Panc1 (cell line): ENCODE results near the gene NSL1. TPM values are rescaled to one million over a fixed set of nuclear protein-coding genes. Genes with fewer than 3 reads are reported as not detected.

Experiments used
- ATAC-seq: fragments of 200-7000 bp; cut with Tn5 transposase; 2 replicates; pipeline ENCODE4 v1.9.1; 2020; ENCODE audit warnings: mild to moderate bottlenecking, moderate library complexity
- BruUV-seq: library from RNA; stranded (reverse); fragments of 400-500 nt; replicated peaks from 2 replicates; lab custom pipeline; 2021; lab: Mats Ljungman, UMichigan
- CTCF ChIA-PET: fragments of 300-600 bp; sonication (Branson Sonifier 250); formaldehyde crosslinking; loops from one replicate; lab custom pipeline; 2022; ENCODE audit warnings: antibody characterized with exemption; lab: Charles Lee
- POLR2A ChIA-PET: fragments of 300-600 bp; sonication (Branson Sonifier 250); formaldehyde crosslinking; loops from one replicate; lab custom pipeline; 2022; ENCODE audit warnings: antibody characterized with exemption; lab: Charles Lee
- DNase-seq: peaks from one replicate; pipeline ENCODE4 v3.0.0-alpha.2; 2010; ENCODE audit warnings: low read depth, low spot score
- H3K27ac ChIP-seq: 2 replicates; pipeline ENCODE4 v1.5.1; 2011; ENCODE audit warnings: mild to moderate bottlenecking, low read length, inconsistent platforms
- H3K27me3 ChIP-seq: fragments of 200-500 bp; sonication (Bioruptor generic); 2 replicates; pipeline ENCODE4 v1.6.0; 2014; ENCODE audit warnings: low read length, inconsistent platforms; ENCODE audit not compliant: control insufficient read depth, insufficient read depth
- H3K36me3 ChIP-seq: fragments of 200-500 bp; sonication (Bioruptor generic); 2 replicates; pipeline ENCODE4 v1.5.1; 2014; ENCODE audit warnings: inconsistent platforms, mild to moderate bottlenecking, low read length, moderate library complexity; ENCODE audit not compliant: control insufficient read depth, insufficient read depth
- H3K4me1 ChIP-seq: 2 replicates; pipeline ENCODE4 v1.5.1; 2011; ENCODE audit warnings: inconsistent platforms, mild to moderate bottlenecking, low read length, moderate library complexity; ENCODE audit not compliant: control insufficient read depth, insufficient read depth
- H3K4me3 ChIP-seq, 2 experiments: 2 replicates each; pipeline ENCODE4 v1.5.1; 2011 to 2012; ENCODE audit warnings: low read depth in 2 of 2, low read length in 2 of 2, mild to moderate bottlenecking in 2 of 2, inconsistent platforms in 1 of 2, moderate library complexity in 1 of 2
- H3K9me3 ChIP-seq: fragments of 200-500 bp; sonication (Bioruptor generic); 2 replicates; pipeline ENCODE4 v1.5.1; 2014; ENCODE audit warnings: low read depth, mild to moderate bottlenecking, inconsistent platforms, low read length, moderate library complexity; ENCODE audit not compliant: control insufficient read depth, insufficient read depth
- CTCF ChIP-seq: fragments of 450-650 bp; IDR thresholded peaks from 2 replicates; pipeline ENCODE4 v1.5.1; 2017; ENCODE audit warnings: mild to moderate bottlenecking
- POLR2AphosphoS5 ChIP-seq: IDR thresholded peaks from 2 replicates; pipeline ENCODE4 v1.6.1; 2012; ENCODE audit warnings: mild to moderate bottlenecking, low read depth, low read length, moderate library complexity
- SIN3A ChIP-seq: IDR thresholded peaks from 2 replicates; pipeline ENCODE4 v1.6.1; 2012; ENCODE audit warnings: low read depth, mild to moderate bottlenecking, low read length, moderate library complexity, borderline replicate concordance; ENCODE audit not compliant: insufficient read depth
- TCF7L2 ChIP-seq: IDR thresholded peaks from 2 replicates; pipeline ENCODE4 v1.6.1; 2011; ENCODE audit warnings: mild to moderate bottlenecking, low read depth, low read length, inconsistent platforms
- in situ Hi-C: cut with HindIII; loops from 2 replicates; pipeline ENCODE4 v1.10.0; 2016; ENCODE audit warnings: low sequenced_read_pairs, low pct_unique_long_range_greater_than_20kb
- intact Hi-C: fragments of 100-400 bp; cut with micrococcal nuclease; formaldehyde crosslinking; loops from one replicate; pipeline ENCODE4 v1.10.0; 2022; ENCODE audit not compliant: unreplicated experiment
- total RNA-seq: library from RNA; stranded (reverse); gene quantifications from one replicate; pipeline ENCODE4 v1.2.1, GENCODE V29; 2021; ENCODE audit not compliant: unreplicated experiment
- TF ChIP-seq, protein P1 (sequence below), 2 experiments: IDR thresholded peaks; 2 replicates each; pipeline ENCODE4 v1.6.1; 2011 to 2012; ENCODE audit warnings: low read depth in 2 of 2, control low read depth in 1 of 2, low read length in 1 of 2, mild to moderate bottlenecking in 1 of 2, moderate library complexity in 1 of 2; ENCODE audit not compliant: insufficient read depth in 1 of 2

NSL1 gene
- total RNA-seq, 1 experiment from 2014 or later: 21.8 TPM

DNA sequence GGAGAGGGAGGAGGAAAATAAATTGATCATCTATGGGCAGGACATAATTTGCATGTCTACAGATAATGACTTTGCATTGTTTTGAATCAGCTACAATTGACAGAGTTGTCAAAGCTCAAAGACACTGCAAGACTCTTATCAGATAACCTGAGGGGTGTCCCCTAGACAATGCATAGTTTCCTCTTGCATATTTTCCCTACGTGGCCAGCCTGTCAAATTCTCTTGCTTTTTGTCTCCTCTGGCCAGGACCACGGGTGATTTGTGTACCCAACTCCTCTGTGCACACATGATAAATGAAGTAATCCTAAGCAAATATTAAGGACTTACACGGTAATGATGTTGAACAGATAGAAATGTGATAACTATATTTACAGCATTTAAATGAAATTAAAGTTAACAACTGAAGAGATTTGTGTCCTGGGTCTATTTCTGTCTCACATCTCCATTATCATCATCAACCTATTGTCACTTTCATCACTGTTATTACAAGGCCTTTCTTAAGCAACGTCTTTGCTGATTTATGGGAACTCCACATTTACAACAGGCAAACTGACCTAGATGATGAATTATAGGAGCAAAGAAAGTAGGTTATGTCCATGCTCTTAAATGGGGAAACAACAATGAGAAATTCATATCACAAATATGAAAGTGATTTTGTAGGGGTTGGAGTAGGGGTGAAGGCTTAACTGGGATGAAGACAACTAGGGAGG, 110.7 kb downstream of the NSL1 start:
- DNase-seq (no peak), ATAC-seq (no peak)
- CTCF ChIA-PET: no interaction called here
- intact Hi-C loops: no loop called here
- H3K4me3 ChIP-seq: no peak overlapping the region
- TF ChIP-seq TCF7L2 (no peak), SIN3A (no peak), CTCF (no peak), POLR2AphosphoS5 (no peak)
- TF ChIP-seq, protein P1, sequence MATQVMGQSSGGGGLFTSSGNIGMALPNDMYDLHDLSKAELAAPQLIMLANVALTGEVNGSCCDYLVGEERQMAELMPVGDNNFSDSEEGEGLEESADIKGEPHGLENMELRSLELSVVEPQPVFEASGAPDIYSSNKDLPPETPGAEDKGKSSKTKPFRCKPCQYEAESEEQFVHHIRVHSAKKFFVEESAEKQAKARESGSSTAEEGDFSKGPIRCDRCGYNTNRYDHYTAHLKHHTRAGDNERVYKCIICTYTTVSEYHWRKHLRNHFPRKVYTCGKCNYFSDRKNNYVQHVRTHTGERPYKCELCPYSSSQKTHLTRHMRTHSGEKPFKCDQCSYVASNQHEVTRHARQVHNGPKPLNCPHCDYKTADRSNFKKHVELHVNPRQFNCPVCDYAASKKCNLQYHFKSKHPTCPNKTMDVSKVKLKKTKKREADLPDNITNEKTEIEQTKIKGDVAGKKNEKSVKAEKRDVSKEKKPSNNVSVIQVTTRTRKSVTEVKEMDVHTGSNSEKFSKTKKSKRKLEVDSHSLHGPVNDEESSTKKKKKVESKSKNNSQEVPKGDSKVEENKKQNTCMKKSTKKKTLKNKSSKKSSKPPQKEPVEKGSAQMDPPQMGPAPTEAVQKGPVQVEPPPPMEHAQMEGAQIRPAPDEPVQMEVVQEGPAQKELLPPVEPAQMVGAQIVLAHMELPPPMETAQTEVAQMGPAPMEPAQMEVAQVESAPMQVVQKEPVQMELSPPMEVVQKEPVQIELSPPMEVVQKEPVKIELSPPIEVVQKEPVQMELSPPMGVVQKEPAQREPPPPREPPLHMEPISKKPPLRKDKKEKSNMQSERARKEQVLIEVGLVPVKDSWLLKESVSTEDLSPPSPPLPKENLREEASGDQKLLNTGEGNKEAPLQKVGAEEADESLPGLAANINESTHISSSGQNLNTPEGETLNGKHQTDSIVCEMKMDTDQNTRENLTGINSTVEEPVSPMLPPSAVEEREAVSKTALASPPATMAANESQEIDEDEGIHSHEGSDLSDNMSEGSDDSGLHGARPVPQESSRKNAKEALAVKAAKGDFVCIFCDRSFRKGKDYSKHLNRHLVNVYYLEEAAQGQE (IDR thresholded peaks at IDR 0.05; ENCODE audit: insufficient read depth in 1 of 2, low read depth in 2 of 2, low read length in 1 of 2): no peak
- POLR2A ChIA-PET: no interaction called here
- H3K4me1 ChIP-seq: no peaks in the 10 kb centered on the region
- no peak overlapping the region for H3K27ac ChIP-seq
- BruUV-seq: no TSS peak
- in situ Hi-C loops: no loop called here
- H3K9me3 ChIP-seq: no peaks in the 10 kb centered on the region
- H3K36me3 ChIP-seq: no peaks in the 10 kb centered on the region
- no peaks in the 10 kb centered on the region for H3K27me3 ChIP-seq

GRCh38 chr1:212678456-212679410, 112.8 kb downstream of the NSL1 start:
- ATAC-seq (peak; percentile 53; the same call in 1 of the 2 replicates), DNase-seq (no peak)
- H3K9me3 ChIP-seq: no peaks in the 10 kb centered on the region
- no TSS peak for BruUV-seq
- ChIA-PET CTCF (interaction anchor here (1.7 kb wide), 1 partner anchor 14 kb away, joined by 6 read pairs; no protein-coding TSS in a partner anchor), POLR2A (no interaction called here)
- intact Hi-C loops: no loop called here
- no peaks in the 10 kb centered on the region for H3K27me3 ChIP-seq
- no peak overlapping the region for H3K27ac ChIP-seq
- H3K4me3 ChIP-seq: no peak overlapping the region
- H3K36me3 ChIP-seq: no peaks in the 10 kb centered on the region
- TF ChIP-seq TCF7L2 (no peak), POLR2AphosphoS5 (no peak), CTCF (no peak), SIN3A (no peak)
- TF ChIP-seq, protein P1 (IDR thresholded peaks at IDR 0.05; ENCODE audit: insufficient read depth in 1 of 2, low read depth in 2 of 2, low read length in 1 of 2): no peak
- in situ Hi-C loops: no loop called here
- H3K4me1 ChIP-seq: no peaks in the 10 kb centered on the region
